Measurements from ENCODE around the gene MMP26. TPM values are rescaled to one million over a fixed set of nuclear protein-coding genes. Genes with fewer than 3 reads are reported as not detected.

Gene MMP26
- polyA plus RNA-seq, 1 donor (not counting 4 experiments of a cell fraction or from before 2014, with no cell fraction given): not detected

- no peaks in the 10 kb centered on the region for H4K20me1 ChIP-seq (ENCODE audit: control insufficient read depth, extremely low read depth, insufficient read depth, low read length)
- H3K4me3 ChIP-seq (ENCODE audit: control insufficient read depth in 2 of 3, extremely low read depth in 1 of 3, insufficient read depth in 2 of 3, low read depth in 1 of 3, low read length in 3 of 3): no peak overlapping the region
- no peaks in the 10 kb centered on the region for H3K27me3 ChIP-seq (ENCODE audit: control insufficient read depth, extremely low read depth, insufficient read depth, low read length)
- H3K4me2 ChIP-seq (ENCODE audit: control insufficient read depth, extremely low read depth, insufficient read depth, low read depth, low read length): no peak overlapping the region
- H3K79me2 ChIP-seq (ENCODE audit: control insufficient read depth, insufficient read depth, low read length): no peaks in the 10 kb centered on the region
- no peak overlapping the region for H3K9ac ChIP-seq (ENCODE audit: control insufficient read depth, extremely low read depth, insufficient read depth, low read length)
- DNase-seq (ENCODE audit: low read depth, low spot score) (no peak), FAIRE-seq (no peak)
- H3K27ac ChIP-seq (ENCODE audit: control insufficient read depth, insufficient read depth, low read length): no peak overlapping the region
- H3K36me3 ChIP-seq (ENCODE audit: control insufficient read depth in 2 of 2, extremely low read depth in 1 of 2, insufficient read depth in 2 of 2, low read length in 2 of 2): no peaks in the 10 kb centered on the region
- H3K9me3 ChIP-seq (ENCODE audit: control insufficient read depth, low read depth, low read length): no peaks in the 10 kb centered on the region
- H3K9me1 ChIP-seq (ENCODE audit: control insufficient read depth, extremely low read depth, insufficient read depth, low read length): no peaks in the 10 kb centered on the region
- dilution Hi-C loops (cut with MboI; ENCODE audit: extremely low pct_ligation_motif_present, low sequenced_read_pairs): no loop called here
- TF ChIP-seq CTCF (optimal IDR thresholded peaks at IDR 0.05 in 1 of 3, IDR thresholded peaks at IDR 0.05 in 1 of 3, conservative IDR thresholded peaks at IDR 0.05 in 1 of 3; ENCODE audit: extremely low read depth in 1 of 3, insufficient read depth in 2 of 3, low read length in 3 of 3) (no peak), EZH2 (IDR thresholded peaks at IDR 0.05; ENCODE audit: low read length) (no peak)
- H3K4me1 ChIP-seq (ENCODE audit: control insufficient read depth, extremely low read depth, insufficient read depth, low read length): peaks cover 2% of the 10 kb centered on the region
- H2AFZ ChIP-seq (ENCODE audit: control insufficient read depth, low read length): no peak overlapping the region
These were observed 32.8 kb upstream of the MMP26 start for GRCh38 chr11:4671741-4672140.

GRCh38 chr11:4672470-4672869 is 32.1 kb upstream of the MMP26 start:
- TF ChIP-seq EZH2 (IDR thresholded peaks at IDR 0.05; ENCODE audit: low read length) (no peak), CTCF (optimal IDR thresholded peaks at IDR 0.05 in 1 of 3, IDR thresholded peaks at IDR 0.05 in 1 of 3, conservative IDR thresholded peaks at IDR 0.05 in 1 of 3; ENCODE audit: extremely low read depth in 1 of 3, insufficient read depth in 2 of 3, low read length in 3 of 3) (no peak)
- no peaks in the 10 kb centered on the region for H3K9me1 ChIP-seq (ENCODE audit: control insufficient read depth, extremely low read depth, insufficient read depth, low read length)
- H3K4me2 ChIP-seq (ENCODE audit: control insufficient read depth, extremely low read depth, insufficient read depth, low read depth, low read length): no peak overlapping the region
- dilution Hi-C loops (cut with MboI; ENCODE audit: extremely low pct_ligation_motif_present, low sequenced_read_pairs): no loop called here
- H3K4me3 ChIP-seq (ENCODE audit: control insufficient read depth in 2 of 3, extremely low read depth in 1 of 3, insufficient read depth in 2 of 3, low read depth in 1 of 3, low read length in 3 of 3): no peak overlapping the region
- H3K4me1 ChIP-seq (ENCODE audit: control insufficient read depth, extremely low read depth, insufficient read depth, low read length): peaks cover 2% of the 10 kb centered on the region
- H3K27me3 ChIP-seq (ENCODE audit: control insufficient read depth, extremely low read depth, insufficient read depth, low read length): no peaks in the 10 kb centered on the region
- no peak overlapping the region for H3K27ac ChIP-seq (ENCODE audit: control insufficient read depth, insufficient read depth, low read length)
- H3K36me3 ChIP-seq (ENCODE audit: control insufficient read depth in 2 of 2, extremely low read depth in 1 of 2, insufficient read depth in 2 of 2, low read length in 2 of 2): no peaks in the 10 kb centered on the region
- no peak for FAIRE-seq
- DNase-seq (ENCODE audit: low read depth, low spot score): no peak
- H3K9me3 ChIP-seq (ENCODE audit: control insufficient read depth, low read depth, low read length): no peaks in the 10 kb centered on the region
- no peaks in the 10 kb centered on the region for H4K20me1 ChIP-seq (ENCODE audit: control insufficient read depth, extremely low read depth, insufficient read depth, low read length)
- no peak overlapping the region for H2AFZ ChIP-seq (ENCODE audit: control insufficient read depth, low read length)
- H3K79me2 ChIP-seq (ENCODE audit: control insufficient read depth, insufficient read depth, low read length): no peaks in the 10 kb centered on the region
- H3K9ac ChIP-seq (ENCODE audit: control insufficient read depth, extremely low read depth, insufficient read depth, low read length): no peak overlapping the region
